Kidney (tissue), 14 donors: ENCODE measurements around the gene TAF3. TPM values are rescaled to one million over a fixed set of nuclear protein-coding genes. Genes with fewer than 3 reads are reported as not detected.

Experiments
- DNase-seq, 5 donors: peaks; one replicate each; pipeline ENCODE4 v3.0.0-alpha.2; 2013 to 2020
- FAIRE-seq: peaks from 2 replicates; lab custom pipeline; 2012; peaks lifted over from hg19 to GRCh38; lab: Jason Lieb, UNC
- H3K27ac ChIP-seq, 2 donors: one replicate each; pipeline ENCODE4 v1.7.0; 2013; ENCODE audit warnings: low read depth in 2 of 2, low read length in 2 of 2, inconsistent platforms in 1 of 2
- H3K27me3 ChIP-seq: one replicate; pipeline ENCODE4 v1.7.1; 2013; ENCODE audit warnings: low read length, inconsistent platforms; ENCODE audit not compliant: control insufficient read depth, insufficient read depth
- H3K36me3 ChIP-seq, 3 donors: one replicate each; pipeline versions ENCODE4 v1.7.0 to v1.7.1; 2013; ENCODE audit warnings: low read length in 3 of 3, control low read depth in 1 of 3, inconsistent platforms in 1 of 3; ENCODE audit not compliant: insufficient read depth in 3 of 3, control insufficient read depth in 2 of 3
- H3K4me1 ChIP-seq, 3 donors: one replicate each; pipeline versions ENCODE4 v1.7.0 to v1.7.1; 2013; ENCODE audit warnings: low read length in 3 of 3, inconsistent platforms in 1 of 3, low read depth in 1 of 3; ENCODE audit not compliant: control insufficient read depth in 2 of 3, insufficient read depth in 2 of 3
- H3K4me3 ChIP-seq, 3 donors: one replicate each; pipeline versions ENCODE4 v1.7.0 to v1.8.1; 2013; ENCODE audit warnings: low read length in 3 of 3, control low read depth in 1 of 3, inconsistent platforms in 1 of 3
- H3K9ac ChIP-seq, 3 donors: one replicate each; pipeline versions ENCODE4 v1.7.0 to v1.7.1; 2013; ENCODE audit warnings: low read length in 3 of 3, control low read depth in 1 of 3, inconsistent platforms in 1 of 3
- H3K9me3 ChIP-seq, 3 donors: one replicate each; pipeline versions ENCODE4 v1.7.0 to v1.7.1; 2013; ENCODE audit warnings: low read length in 3 of 3, control low read depth in 1 of 3, inconsistent platforms in 1 of 3; ENCODE audit not compliant: control insufficient read depth in 2 of 3, insufficient read depth in 1 of 3
- intact Hi-C: fragments of 100-400 bp; cut with DNase I; formaldehyde crosslinking; loops from one replicate; pipeline ENCODE4 v1.11.1; 2022
- polyA plus RNA-seq: library from polyadenylated mRNA; stranded (reverse); fragments of 350-450 nt; fragmentation: Illumina TruSeq; extraction: RNeasy Lipid Tissue Mini Kit (QIAGEN cat#74804); gene quantifications from one replicate; pipeline ENCODE4 v1.2.3, GENCODE V29; 2014; ENCODE audit warnings: low read depth, low replicate concordance; ENCODE audit not compliant: insufficient read depth
- total RNA-seq: library from RNA; stranded (reverse); fragmentation: NEBNext Ultra II Directional; extraction: Animal tissue kit (Norgen Biotek cat#: 25700); gene quantifications from one replicate; pipeline ENCODE4 v1.2.1, GENCODE V29; 2021
- TF ChIP-seq, protein P1 (sequence below): IDR thresholded peaks from 3 replicates; pipeline ENCODE4 v1.5.1; 2012; ENCODE audit warnings: mild to moderate bottlenecking, moderate library complexity, borderline replicate concordance; ENCODE audit not compliant: insufficient read depth; ENCODE audit errors: extremely low read depth
- donor health status: control.
- donor health status: control.
- donor health status: control.
- donor health status: control.
- donor health status: control.
- donor health status: DM: yes; HTN: yes; CAD: no.
- donor health status: Normal renal cell carcinoma (clear cell type).

Gene TAF3
- total and polyA plus RNA-seq, 2 donors from 2014 or later = 4.0 to 8.7 TPM

DNA sequence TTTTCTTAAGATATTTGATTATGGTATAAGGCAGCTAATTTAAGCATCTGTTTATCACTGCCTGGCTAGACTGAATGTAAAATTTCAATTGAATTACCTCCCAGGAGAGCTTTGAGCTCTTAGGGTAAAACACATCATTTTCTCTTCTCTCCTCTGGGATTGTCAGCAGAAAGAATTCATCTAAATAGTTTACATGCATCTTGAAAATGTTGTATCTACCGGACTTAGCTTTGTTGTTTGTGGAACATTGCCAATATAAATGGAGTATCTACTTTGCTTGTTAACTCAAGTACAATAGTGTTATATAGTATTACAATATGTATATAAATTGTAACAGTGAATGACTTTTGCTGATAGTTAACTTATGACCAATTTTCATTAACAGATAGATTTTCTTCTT is 73.3 kb downstream of the TAF3 start:
- Histone ChIP-seq H3K9me3 (no peaks in the 10 kb centered on the region), H3K27ac (no peak overlapping the region), H3K36me3 (no peaks in the 10 kb centered on the region), H3K4me1 (no peaks in the 10 kb centered on the region), H3K27me3 (no peaks in the 10 kb centered on the region), H3K4me3 (no peak overlapping the region), H3K9ac (no peak overlapping the region)
- TF ChIP-seq, protein P1, sequence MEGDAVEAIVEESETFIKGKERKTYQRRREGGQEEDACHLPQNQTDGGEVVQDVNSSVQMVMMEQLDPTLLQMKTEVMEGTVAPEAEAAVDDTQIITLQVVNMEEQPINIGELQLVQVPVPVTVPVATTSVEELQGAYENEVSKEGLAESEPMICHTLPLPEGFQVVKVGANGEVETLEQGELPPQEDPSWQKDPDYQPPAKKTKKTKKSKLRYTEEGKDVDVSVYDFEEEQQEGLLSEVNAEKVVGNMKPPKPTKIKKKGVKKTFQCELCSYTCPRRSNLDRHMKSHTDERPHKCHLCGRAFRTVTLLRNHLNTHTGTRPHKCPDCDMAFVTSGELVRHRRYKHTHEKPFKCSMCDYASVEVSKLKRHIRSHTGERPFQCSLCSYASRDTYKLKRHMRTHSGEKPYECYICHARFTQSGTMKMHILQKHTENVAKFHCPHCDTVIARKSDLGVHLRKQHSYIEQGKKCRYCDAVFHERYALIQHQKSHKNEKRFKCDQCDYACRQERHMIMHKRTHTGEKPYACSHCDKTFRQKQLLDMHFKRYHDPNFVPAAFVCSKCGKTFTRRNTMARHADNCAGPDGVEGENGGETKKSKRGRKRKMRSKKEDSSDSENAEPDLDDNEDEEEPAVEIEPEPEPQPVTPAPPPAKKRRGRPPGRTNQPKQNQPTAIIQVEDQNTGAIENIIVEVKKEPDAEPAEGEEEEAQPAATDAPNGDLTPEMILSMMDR = no peak
- DNase-seq (no peak), FAIRE-seq (peak; percentile 66)
- intact Hi-C loops = no loop called here

DNA sequence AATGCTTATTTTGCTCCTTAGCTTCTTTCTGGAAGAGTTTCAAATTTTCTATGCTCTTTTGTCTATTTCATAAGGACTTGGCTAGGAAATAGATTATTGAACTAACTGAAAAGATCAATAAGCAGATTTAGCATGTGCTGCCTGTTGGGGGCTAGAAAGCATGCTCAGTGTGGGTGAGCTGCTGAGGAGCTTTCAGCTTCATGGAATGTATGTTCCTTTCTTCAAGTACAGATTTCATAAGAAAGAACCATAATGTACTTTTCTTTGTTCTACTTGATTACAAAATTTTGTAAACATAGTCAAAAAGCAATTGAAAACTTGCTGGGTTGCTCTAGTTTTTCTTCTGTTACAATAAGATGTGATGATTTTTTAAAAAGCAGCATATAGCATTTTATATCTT is 73.8 kb downstream of the TAF3 start:
- no peak overlapping the region for H3K4me3 ChIP-seq
- no peaks in the 10 kb centered on the region for H3K27me3 ChIP-seq
- DNase-seq (no peak), FAIRE-seq (no peak)
- intact Hi-C loops = no loop called here
- no peak overlapping the region for H3K9ac ChIP-seq
- no peak overlapping the region for H3K27ac ChIP-seq
- H3K36me3 ChIP-seq = no peaks in the 10 kb centered on the region
- H3K4me1 ChIP-seq = no peaks in the 10 kb centered on the region
- TF ChIP-seq, protein P1 = no peak
- no peaks in the 10 kb centered on the region for H3K9me3 ChIP-seq

DNA sequence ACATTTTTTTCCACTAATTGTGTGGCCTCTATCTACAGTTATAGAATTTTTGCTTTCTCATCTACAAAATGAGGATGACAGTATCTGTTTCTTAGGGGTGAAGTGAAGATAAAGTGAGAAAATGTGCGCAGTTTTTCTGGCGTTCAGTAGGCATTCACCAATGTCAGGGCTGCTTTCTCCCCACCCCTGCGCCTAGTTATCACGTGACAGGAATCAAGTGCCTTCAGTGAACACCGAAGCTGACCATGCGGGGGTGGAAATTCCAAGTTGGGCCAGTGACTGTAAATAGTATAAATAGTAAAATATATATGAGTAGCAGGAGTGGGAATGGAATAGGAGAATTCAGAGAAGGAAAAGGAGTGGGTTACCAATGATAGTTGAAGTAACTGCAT is 77.4 kb downstream of the TAF3 start:
- DNase-seq (no peak), FAIRE-seq (no peak)
- intact Hi-C loops = no loop called here

More for the DNA sequence above, 77.4 kb downstream of the TAF3 start:
- TF ChIP-seq, protein P1 = no peak
- H3K36me3 ChIP-seq = no peaks in the 10 kb centered on the region
- no peak overlapping the region for H3K27ac ChIP-seq
- no peaks in the 10 kb centered on the region for H3K27me3 ChIP-seq
- H3K9ac ChIP-seq = no peak overlapping the region
- H3K4me1 ChIP-seq = no peaks in the 10 kb centered on the region
- no peak overlapping the region for H3K4me3 ChIP-seq
- no peaks in the 10 kb centered on the region for H3K9me3 ChIP-seq
